HepG2 (cell line): ENCODE measurements around the gene BCL2L1. TPM values are rescaled to one million over a fixed set of nuclear protein-coding genes. Genes with fewer than 3 reads are reported as not detected.

Experiments
- GTF2F1 ChIP-seq: fragments of 150-350 bp; IDR thresholded peaks from 2 replicates; pipeline ENCODE4 v1.6.1; 2014; ENCODE audit warnings: low read length
- HBP1 ChIP-seq: IDR thresholded peaks from 2 replicates; pipeline ENCODE4 v1.6.1; 2016; ENCODE audit warnings: low read depth, control low read depth
- JDP2 ChIP-seq: sonication (generic); formaldehyde crosslinking; IDR thresholded peaks from 2 replicates; pipeline ENCODE4 v1.8.1; 2022; ENCODE audit warnings: missing genetic modification reagents, borderline replicate concordance
- KDM6A ChIP-seq: IDR thresholded peaks from 2 replicates; pipeline ENCODE4 v1.6.1; 2016; ENCODE audit warnings: low read depth
- MAFG ChIP-seq: sonication (generic); formaldehyde crosslinking; IDR thresholded peaks from 2 replicates; pipeline ENCODE4 v1.5.1; 2020; ENCODE audit warnings: mild to moderate bottlenecking, missing genetic modification reagents
- MED8 ChIP-seq: sonication (generic); formaldehyde crosslinking; IDR thresholded peaks from 2 replicates; pipeline ENCODE4 v1.8.1; 2023; ENCODE audit warnings: mild to moderate bottlenecking, missing genetic modification reagents; ENCODE audit not compliant: insufficient replicate concordance
- MXD4 ChIP-seq: IDR thresholded peaks from 2 replicates; pipeline ENCODE4 v1.6.1; 2016; ENCODE audit warnings: mild to moderate bottlenecking, missing biosample characterization, missing genetic modification reagents
- NCOA1 ChIP-seq: sonication (generic); formaldehyde crosslinking; IDR thresholded peaks from 2 replicates; pipeline ENCODE4 v1.9.0; 2021; ENCODE audit warnings: missing genetic modification reagents
- REXO4 ChIP-seq: sonication (generic); formaldehyde crosslinking; IDR thresholded peaks from 2 replicates; pipeline ENCODE4 v1.8.0; 2022; ENCODE audit warnings: missing genetic modification reagents, mild to moderate bottlenecking, borderline replicate concordance
- SP1 ChIP-seq, 2 experiments: fragments of 450-650 bp in 1 of 2; sonication (generic) in 1 of 2; formaldehyde crosslinking in 1 of 2; IDR thresholded peaks; 2 replicates each; pipeline versions ENCODE4 v1.4.0 to v1.6.1; 2016 to 2020; ENCODE audit warnings: missing genetic modification reagents in 1 of 2
- ZBTB7B ChIP-seq: sonication (generic); formaldehyde crosslinking; IDR thresholded peaks from 2 replicates; pipeline ENCODE4 v1.4.0; 2020; ENCODE audit warnings: missing genetic modification reagents
- ZFP36L1 ChIP-seq: sonication (generic); formaldehyde crosslinking; IDR thresholded peaks from 2 replicates; pipeline ENCODE4 v1.8.0; 2022; ENCODE audit warnings: mild to moderate bottlenecking, missing genetic modification reagents, moderate library complexity
- ZMYM2 ChIP-seq: sonication (generic); formaldehyde crosslinking; IDR thresholded peaks from 2 replicates; pipeline ENCODE4 v1.8.0; 2022; ENCODE audit warnings: mild to moderate bottlenecking, missing genetic modification reagents
- ZNF142 ChIP-seq: sonication (generic); formaldehyde crosslinking; IDR thresholded peaks from 2 replicates; pipeline ENCODE4 v1.4.0; 2020; ENCODE audit warnings: missing genetic modification reagents
- ZNF20 ChIP-seq: sonication (generic); formaldehyde crosslinking; IDR thresholded peaks from 2 replicates; pipeline ENCODE4 v1.4.0; 2020; ENCODE audit warnings: mild to moderate bottlenecking, moderate library complexity, missing genetic modification reagents
- ZNF251 ChIP-seq: sonication (generic); formaldehyde crosslinking; IDR thresholded peaks from 2 replicates; pipeline ENCODE4 v1.9.0; 2021; ENCODE audit warnings: mild to moderate bottlenecking, missing genetic modification reagents
- ZNF317 ChIP-seq: sonication (generic); formaldehyde crosslinking; IDR thresholded peaks from 2 replicates; pipeline ENCODE4 v1.5.0; 2020; ENCODE audit warnings: mild to moderate bottlenecking, missing genetic modification reagents
- ZNF343 ChIP-seq: sonication (generic); formaldehyde crosslinking; IDR thresholded peaks from 2 replicates; pipeline ENCODE4 v1.4.0; 2020; ENCODE audit warnings: mild to moderate bottlenecking, missing genetic modification reagents
- ZNF441 ChIP-seq: sonication (generic); formaldehyde crosslinking; IDR thresholded peaks from 2 replicates; pipeline ENCODE4 v1.7.0; 2021; ENCODE audit warnings: missing genetic modification reagents, borderline replicate concordance
- ZNF501 ChIP-seq: sonication (generic); formaldehyde crosslinking; IDR thresholded peaks from 2 replicates; pipeline ENCODE4 v1.5.1; 2020; ENCODE audit warnings: mild to moderate bottlenecking, moderate library complexity, missing genetic modification reagents
- ZNF563 ChIP-seq: sonication (generic); formaldehyde crosslinking; IDR thresholded peaks from 2 replicates; pipeline ENCODE4 v1.8.0; 2022; ENCODE audit warnings: mild to moderate bottlenecking, moderate library complexity, missing genetic modification reagents
- ZNF589 ChIP-seq: sonication (generic); formaldehyde crosslinking; conservative IDR thresholded peaks from 2 replicates; pipeline ENCODE4 v1.8.0; 2022; ENCODE audit warnings: mild to moderate bottlenecking, moderate library complexity, missing genetic modification reagents
- ZNF614 ChIP-seq: IDR thresholded peaks from 2 replicates; pipeline ENCODE4 v1.6.1; 2018; ENCODE audit warnings: missing biosample characterization, missing genetic modification reagents, inconsistent platforms, borderline replicate concordance
- ZNF672 ChIP-seq: sonication (generic); formaldehyde crosslinking; IDR thresholded peaks from 2 replicates; pipeline ENCODE4 v1.8.1; 2022; ENCODE audit warnings: missing genetic modification reagents
- ZNF781 ChIP-seq: sonication (generic); formaldehyde crosslinking; IDR thresholded peaks from 2 replicates; pipeline ENCODE4 v1.5.1; 2020; ENCODE audit warnings: borderline replicate concordance, mild to moderate bottlenecking, missing genetic modification reagents; ENCODE audit errors: not compliant biosample characterization
- ZSCAN22 ChIP-seq: sonication (generic); formaldehyde crosslinking; IDR thresholded peaks from 2 replicates; pipeline ENCODE4 v1.4.0; 2020; ENCODE audit warnings: mild to moderate bottlenecking, missing genetic modification reagents
- polyA plus RNA-seq, 8 experiments: library from polyadenylated mRNA; depleted of rRNA in 3 of 8; stranded (reverse) in 7 of 8; unstranded in 1 of 8; fragments of >200 nt; fragmentation: Illumina TruSeq in 4 of 8; extraction: Trizol in 4 of 8; gene quantifications; 2 replicates each; pipeline versions ENCODE4 v1.2.1 to v1.2.3, GENCODE V29; 2011 to 2016; ENCODE audit warnings: low read depth in 4 of 8, missing spikeins in 1 of 8, mixed read lengths in 1 of 8; ENCODE audit not compliant: insufficient read depth in 1 of 8
- total RNA-seq, 5 experiments: library from RNA; depleted of rRNA; stranded (reverse); fragments of >200 nt; fragmentation: Illumina TruSeq; extraction: Trizol; gene quantifications; 2 replicates each; pipeline ENCODE4 v1.2.3, GENCODE V29; 2016; ENCODE audit warnings: low read depth in 1 of 5

The BCL2L1 gene
- total and polyA plus RNA-seq, 2 of the 13 experiments (the other 11 are each of a cell fraction or from before 2014, with no cell fraction given) = 164 to 258 TPM

- TF ChIP-seq ZNF317 = peak; percentile 4; the same call in 1 of the 2 replicates
- TF ChIP-seq ZBTB7B (CRISPR knock-in tag) = no peak
- TF ChIP-seq MAFG (CRISPR knock-in tag) = 0 out of 2 replicates have a peak, but pooled peaks have one; percentile 55
- no peak for TF ChIP-seq NCOA1
- TF ChIP-seq GTF2F1 = no peak
- TF ChIP-seq ZNF441 = 0 out of 2 replicates have a peak, but pooled peaks have one; percentile 17
- TF ChIP-seq ZNF614 (CRISPR knock-in tag) = 0 out of 2 replicates have a peak, but pooled peaks have one; percentile 23
- TF ChIP-seq MXD4 (CRISPR knock-in tag) = no peak
- 0 out of 2 replicates have a peak, but pooled peaks have one; percentile 95 for TF ChIP-seq ZNF20 (CRISPR knock-in tag)
- 0 out of 2 replicates have a peak, but pooled peaks have one; percentile 97 for TF ChIP-seq ZNF501 (CRISPR knock-in tag)
- peak; percentile 92; the same call in 1 of the 2 replicates for TF ChIP-seq ZFP36L1 (CRISPR knock-in tag)
- TF ChIP-seq JDP2 = 0 out of 2 replicates have a peak, but pooled peaks have one; percentile 4
- TF ChIP-seq ZMYM2 (CRISPR knock-in tag) = peak; percentile 89
- peak; percentile 2; the same call in 1 of the 2 replicates for TF ChIP-seq ZSCAN22
- 0 out of 2 replicates have a peak, but pooled peaks have one; percentile 5 for TF ChIP-seq KDM6A
- TF ChIP-seq MED8 (CRISPR knock-in tag) = peak; percentile 53
- 0 out of 2 replicates have a peak, but pooled peaks have one; percentile 75 for TF ChIP-seq ZNF589 (CRISPR knock-in tag)
- no peak for TF ChIP-seq ZNF251 (CRISPR knock-in tag)
- peak; percentile 78; the same call in 1 of the 2 replicates for TF ChIP-seq REXO4 (CRISPR knock-in tag)
- TF ChIP-seq ZNF672 (CRISPR knock-in tag) = no peak
- peak; percentile 14; the same call in 1 of the 2 replicates for TF ChIP-seq ZNF563 (CRISPR knock-in tag)
- TF ChIP-seq ZNF343 (CRISPR knock-in tag) = peak; percentile 81; the same call in 1 of the 2 replicates
- 0 out of 2 replicates have a peak, but pooled peaks have one; percentile 30 for TF ChIP-seq ZNF142
- 0 out of 2 replicates have a peak, but pooled peaks have one; percentile 38 for TF ChIP-seq HBP1
- TF ChIP-seq ZNF781 (CRISPR knock-in tag) = peak; percentile 98
- no peak for TF ChIP-seq SP1 (IDR thresholded peaks at IDR 0.05)
- no peak; the same call in 1 of the 2 replicates for TF ChIP-seq SP1 (CRISPR knock-in tag; IDR thresholded peaks at IDR 0.05)
These were observed 326 bp upstream of the BCL2L1 start (continued) for GRCh38 chr20:31723069-31723318.
